ENCODE data around the gene BST2.
"Not testable (repeated sequence)": the region's sequence is repeated elsewhere in the genome, so short reads cannot be mapped to it uniquely, and the experiment has no call there.

The BST2 gene

DNA sequence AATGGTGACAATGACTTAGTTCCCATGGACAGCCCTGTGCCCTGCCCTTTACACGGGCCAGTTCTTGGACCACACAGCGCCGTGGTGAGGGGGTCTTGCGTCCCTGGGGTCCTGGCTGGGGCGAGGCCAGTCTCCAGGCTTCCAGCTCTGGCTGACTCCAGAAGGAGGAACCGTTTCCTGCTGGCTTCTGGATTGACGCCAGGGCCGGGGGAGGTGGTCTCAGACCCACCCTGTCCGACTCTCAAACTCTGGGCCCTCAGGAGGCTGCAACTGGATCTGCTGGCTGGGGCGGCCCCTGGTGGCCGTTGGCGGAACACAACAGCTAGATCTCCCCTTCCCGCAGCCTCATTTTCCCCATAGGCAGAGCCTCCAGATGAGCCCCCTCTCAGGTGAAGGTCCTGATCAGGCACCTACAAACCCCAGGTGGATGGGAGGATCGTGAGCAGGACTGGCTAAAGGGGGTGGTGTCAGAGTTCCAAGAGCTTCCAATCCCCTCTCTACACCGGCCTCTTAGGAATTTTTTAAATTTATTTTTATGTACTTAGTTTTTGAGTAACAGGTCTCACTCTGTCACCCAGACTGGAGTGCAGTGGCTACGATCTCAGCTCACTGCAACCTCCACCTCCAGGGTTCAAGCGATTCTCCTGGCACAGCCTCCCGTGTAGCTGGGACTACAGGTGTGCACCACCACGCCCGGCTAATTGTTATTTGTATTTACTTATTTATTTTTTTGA lies 19.4 kb downstream of the BST2 start:
- DNase-seq: no peak

DNA sequence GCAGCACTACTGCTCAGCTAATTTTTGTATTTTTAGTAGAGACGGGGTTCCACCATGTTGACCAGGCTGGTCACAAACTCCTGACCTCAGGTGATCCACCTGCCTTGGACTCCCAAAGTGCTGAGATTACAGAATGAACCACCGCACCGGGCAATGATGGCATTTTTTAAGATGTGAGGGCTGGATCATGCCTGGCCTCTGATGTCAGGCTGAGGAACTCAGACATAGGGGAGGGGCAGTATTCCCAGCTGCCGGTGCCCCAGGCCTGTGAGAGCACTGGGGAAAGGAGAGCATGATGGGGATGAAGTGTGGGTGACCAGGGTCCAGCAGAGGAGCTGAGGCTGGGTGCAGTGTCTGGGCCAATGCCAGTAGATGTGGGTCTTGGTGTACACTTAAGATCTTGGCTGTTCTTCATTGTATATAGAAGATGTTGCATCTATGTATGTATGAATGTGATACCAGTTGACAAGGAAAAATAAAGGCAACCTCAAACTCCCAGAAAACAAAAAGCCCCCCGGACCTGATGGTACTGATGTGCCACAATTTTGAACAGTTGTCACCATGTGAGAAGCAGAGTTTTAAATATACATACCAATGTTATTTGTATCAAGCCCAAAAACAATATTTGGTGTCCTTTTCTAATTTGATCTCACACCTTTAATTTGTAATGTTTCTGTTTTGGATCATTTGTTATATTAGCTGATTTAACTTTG lies 24.8 kb downstream of the BST2 start:
- no peak for DNase-seq

DNA sequence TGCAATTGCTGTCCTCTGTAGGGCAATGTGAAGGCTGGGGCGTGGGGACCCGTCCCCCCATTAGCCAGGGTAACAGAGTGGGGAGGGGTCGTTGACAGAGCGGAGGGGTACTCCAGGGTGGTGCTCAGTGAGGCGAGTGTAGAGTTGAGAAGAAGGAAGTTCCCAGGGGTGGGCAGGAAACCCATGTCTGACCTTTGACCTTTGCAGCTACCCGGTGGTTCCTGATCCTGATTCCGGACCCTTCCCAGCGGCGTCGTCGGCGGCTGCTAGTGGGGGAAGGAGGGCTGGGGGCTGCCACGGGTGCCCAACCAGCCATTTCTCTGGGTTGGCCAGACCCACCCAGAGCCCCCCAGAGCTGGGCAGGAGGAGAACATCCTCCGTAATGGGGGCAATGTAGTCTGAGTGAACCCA lies 26.2 kb downstream of the BST2 start:
- DNase-seq: no peak

- no peak for DNase-seq
Observed at GRCh38 chr19:17378271-17378670, 27.2 kb downstream of the BST2 start.

DNA sequence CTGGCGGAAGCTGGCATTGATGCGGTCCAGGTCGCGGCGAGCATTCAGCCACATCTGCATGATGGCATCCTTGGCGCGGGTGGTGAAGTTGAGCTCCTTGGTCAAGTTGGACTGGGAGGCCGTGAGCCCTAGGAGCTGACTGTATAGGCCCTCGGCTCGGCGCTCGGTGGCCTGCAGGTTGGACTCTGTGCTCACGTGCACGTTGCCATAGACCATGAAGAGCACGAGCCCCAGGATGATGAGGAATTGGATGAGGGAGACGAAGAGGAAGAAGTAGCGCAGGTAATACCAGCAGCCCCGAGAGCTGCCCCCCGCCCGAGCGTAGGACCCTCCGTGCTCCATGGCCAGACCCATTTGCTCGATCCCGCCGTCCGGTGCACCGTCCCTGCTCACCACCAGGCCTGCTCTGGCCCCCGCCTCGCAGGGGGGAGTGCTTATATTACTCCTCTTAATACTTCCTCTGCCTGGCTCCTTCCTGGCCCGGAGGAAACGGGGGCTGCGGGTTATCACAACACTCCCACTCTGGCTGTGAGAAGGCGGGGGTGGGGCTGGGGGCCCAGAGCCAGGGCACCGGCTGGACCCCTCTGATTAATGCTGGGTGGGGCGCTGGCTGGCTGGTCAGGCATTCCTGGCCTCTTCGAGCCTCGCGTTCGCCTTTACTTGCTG lies 28.4 kb downstream of the BST2 start, which contains the start of gene PLVAP:
PLVAP (minus strand) TSS at position 408 of the 666 bp plus-strand sequence; CDS start at position 354, 54 bp downstream.
- DNase-seq: no peak

- no peak for DNase-seq
Observed at GRCh38 chr19:17370026-17370587, 35.3 kb downstream of the BST2 start.

DNA sequence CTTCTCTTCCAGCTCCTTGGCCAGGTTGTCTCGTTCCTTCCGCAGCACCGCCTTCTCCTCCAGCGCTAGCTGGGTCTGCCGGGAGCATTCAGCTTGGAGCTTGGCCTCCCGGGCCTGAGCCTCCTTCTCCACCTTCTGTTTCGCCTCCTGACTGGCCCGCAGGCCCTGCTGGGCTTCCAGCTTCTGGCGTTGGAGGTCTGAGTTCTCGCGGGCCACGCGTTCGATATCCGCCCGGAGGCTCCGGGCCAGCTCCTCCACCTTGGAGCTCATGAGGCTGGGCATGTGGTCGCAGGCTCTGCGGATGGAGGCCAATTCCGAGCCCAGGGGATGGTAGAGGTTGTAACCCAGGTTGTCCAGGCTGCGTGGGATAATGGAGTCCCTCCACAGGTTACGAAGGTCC lies 40.1 kb downstream of the BST2 start:
- DNase-seq: no peak

DNA sequence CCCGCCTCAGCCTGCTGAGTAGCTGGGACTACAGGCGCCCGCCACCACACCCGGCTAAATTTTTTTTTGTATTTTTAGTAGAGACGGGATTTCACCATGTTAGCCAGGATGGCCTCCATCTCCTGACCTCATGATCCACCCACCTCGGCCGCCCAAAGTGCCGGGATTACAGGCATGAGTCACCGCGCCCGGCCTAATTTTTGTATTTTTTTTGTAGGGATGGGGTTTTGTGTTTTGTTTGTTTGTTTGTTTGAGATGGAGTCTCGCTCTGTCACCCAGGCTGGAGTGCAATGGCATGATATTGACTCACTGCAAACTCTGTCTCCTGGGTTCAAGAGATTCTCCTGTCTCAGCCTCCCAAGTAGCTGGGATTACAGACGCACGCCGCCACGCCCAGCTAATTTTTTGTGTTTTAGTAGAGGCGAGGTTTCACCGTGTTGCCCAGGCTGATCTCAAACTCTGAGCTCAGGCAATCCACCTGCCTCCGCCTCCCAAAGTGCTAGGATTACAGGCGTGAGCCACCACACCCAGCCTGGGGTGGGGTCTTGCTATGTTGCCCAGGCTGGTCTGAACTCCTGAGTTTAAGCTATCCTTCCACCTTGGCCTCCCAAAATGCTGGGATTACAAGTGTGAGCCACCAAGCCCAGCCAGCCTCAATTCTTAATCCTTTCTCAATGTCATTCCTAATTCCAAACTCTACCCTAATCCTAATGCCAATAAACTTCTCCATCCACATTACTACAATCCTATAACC lies 41.4 kb downstream of the BST2 start:
- not testable (repeated sequence) for DNase-seq

DNA sequence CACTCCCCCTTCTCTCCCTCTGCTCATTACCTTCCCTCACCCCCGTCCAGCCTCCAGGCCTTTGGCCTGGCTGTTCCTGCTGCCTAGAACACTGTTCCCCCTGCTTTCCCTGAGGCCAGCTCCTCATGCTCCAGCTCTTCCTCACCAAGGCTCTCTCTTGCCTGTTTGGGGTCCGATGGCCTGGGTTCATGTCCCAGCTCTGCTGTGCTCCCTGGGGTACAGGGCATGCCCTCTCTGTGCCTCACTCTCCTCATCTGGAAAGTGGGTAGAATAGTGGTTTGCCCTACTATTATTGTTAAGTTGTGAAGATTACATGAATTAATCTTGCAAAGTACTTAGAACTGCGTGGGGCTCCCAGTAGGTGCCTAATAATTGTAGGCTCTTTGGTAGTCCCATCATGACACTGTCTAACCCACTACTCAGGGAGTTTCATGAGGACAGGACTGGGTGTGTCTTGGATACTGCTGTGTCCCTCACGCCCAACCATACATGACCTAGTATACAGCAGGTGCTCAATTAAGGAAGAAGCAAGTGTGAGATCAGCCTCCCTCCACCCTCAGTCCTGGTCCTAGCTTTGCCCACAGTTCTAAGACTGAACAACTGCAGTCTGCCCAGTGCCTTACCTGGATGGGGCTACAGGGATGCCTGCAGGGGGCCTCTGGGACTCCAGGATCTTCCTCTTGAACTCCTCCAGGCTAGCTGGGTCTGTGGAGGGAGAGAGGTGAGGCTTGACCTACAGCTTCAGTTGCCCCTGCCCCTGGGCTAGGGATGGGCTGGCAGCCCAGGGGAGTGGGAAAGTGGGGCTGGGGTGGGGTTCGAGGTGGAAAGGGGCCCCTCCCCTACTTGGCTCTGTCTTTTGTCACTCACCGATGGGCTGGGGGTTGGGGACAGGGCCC lies 45.3 kb downstream of the BST2 start:
- DNase-seq: no peak

- no peak for DNase-seq
Observed at GRCh38 chr19:17358395-17358794, 47.0 kb downstream of the BST2 start.

GRCh38 chr19:17357724-17358123 lies 47.7 kb downstream of the BST2 start:
- DNase-seq: no peak

DNA sequence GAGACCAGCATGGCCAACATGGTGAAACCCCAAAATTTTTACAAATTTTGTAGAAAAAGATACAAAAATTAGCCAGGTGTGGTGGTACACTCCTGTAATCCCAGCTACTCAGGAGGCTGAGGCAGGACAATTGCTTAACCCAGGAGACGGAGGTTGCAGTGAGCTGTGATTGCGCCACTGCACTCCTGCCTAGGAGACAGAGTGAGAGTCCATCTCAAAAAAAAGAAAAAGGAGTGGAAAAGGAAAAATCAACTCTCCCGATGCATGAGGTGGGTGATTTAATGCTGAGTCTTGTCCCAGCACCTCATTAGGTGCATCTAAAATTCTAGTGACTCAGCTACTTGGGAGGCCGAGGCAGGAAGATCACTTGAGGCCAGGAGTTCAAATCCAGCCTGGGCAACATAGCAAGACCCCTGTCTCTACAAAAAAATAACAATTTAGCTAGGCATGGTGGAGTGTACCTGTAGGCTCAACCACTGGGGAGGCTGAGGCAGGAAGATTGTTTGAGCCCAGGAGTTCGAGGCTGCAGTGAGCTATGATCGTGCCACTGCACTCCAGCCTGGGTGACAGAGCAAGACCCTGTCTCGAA lies 48.3 kb downstream of the BST2 start:
- no peak for DNase-seq

- no peak for DNase-seq
Observed at GRCh38 chr19:17353386-17353785, 52.0 kb downstream of the BST2 start.

Data from NCI-H1417 treated with DMSO at 0.1 percent for 48 hours (cell line).